ENCODE data around the gene CAMK2N1. TPM values are rescaled to one million over a fixed set of nuclear protein-coding genes. Genes with fewer than 3 reads are reported as not detected.
A peak's percentile ranks its signal among the peaks of the same experiment; 100 is the strongest.
"Not testable (repeated sequence)": the region's sequence is repeated elsewhere in the genome, so short reads cannot be mapped to it uniquely, and the experiment has no call there.

The CAMK2N1 gene
- polyA plus RNA-seq (ENCODE audit: insufficient read length) = 5.9 TPM

GRCh38 chr1:20485527-20486456 lies at the start of gene CAMK2N1:
Gene CAMK2N1 (minus strand): TSS chr1:20486210. CDS start chr1:20485379, 831 bp downstream.
- DNase-seq = no peak

GRCh38 chr1:20534659-20535417 lies 48.8 kb upstream of the CAMK2N1 start:
- no peak for DNase-seq

DNA sequence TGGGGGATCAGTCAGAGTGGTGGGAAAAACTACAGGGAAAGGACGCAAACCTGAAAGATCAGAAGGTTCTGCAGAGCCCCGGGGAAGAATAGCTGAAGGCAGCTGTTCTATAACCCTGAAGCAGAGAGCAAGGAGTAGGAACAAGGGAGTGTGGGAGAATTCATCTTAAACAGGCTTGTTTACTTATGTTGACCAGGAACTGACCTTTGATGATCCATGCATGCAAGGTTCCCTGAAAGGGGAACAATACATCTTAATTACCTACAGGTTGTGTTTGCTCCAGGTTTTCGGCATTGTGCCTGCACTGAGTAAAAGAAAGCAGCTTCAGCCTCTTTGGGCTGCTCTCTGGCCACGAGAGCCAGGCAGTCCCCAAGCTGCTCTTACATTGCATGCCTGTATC lies 47.6 kb upstream of the CAMK2N1 start:
- no peak for DNase-seq

DNA sequence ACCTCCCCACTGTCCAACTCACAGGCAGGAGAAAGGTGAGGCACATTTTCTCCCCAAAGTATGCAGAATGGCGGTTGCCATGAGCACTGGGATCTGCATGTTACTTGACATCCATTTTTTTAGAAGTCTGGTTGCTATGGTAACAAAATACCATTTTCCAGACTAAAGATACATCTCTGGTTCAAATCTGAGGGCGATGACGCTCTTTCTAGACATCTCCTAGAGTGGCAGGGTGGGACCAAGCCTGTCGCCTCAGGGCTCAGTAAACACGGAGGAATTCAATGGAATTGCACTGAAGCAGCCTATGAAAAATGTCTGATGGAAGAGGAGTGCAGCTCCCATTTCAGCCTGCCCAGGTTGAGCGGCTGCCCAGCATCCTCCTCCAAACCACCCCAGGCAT lies 44.9 kb upstream of the CAMK2N1 start:
- DNase-seq = no peak

GRCh38 chr1:20530306-20530705 lies 44.3 kb upstream of the CAMK2N1 start:
- DNase-seq = no peak

DNA sequence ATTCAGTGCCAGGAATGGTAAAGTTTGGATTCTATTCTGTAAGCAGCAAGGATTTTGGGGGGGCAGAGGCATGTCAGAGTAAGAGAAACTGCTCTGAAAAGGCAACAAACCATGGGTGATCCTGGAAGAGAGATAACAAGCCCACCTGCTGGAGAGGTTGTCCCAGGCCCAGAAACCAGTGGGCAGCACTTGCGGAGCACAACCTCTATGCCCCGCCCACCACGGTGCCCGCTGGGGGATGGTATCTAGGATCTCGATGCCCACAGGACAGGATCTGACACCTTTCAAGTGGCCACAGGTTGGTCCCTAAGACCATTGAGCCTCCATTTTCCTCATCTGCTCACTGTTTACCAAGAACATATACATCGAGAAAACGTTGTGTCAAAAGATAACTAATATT lies 42.2 kb upstream of the CAMK2N1 start:
- no peak for DNase-seq

DNA sequence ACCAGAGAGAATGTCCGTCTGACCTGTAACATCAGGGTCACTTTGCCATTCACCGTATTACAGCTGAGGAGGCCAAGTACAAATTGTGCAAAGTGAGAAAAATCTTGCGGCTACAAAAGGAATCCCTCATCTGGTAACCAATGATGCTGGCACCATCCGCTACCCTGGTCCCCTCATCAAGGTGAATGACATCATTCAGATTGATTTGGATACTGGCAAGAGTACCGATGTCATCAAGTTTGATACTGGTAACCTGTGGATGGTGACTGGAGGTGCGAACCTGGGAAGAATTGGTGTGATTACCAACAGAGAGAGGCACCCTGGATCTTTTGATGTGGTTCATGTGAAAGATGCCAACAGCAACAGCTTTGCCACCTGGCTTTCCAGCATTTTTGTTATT lies 40.3 kb upstream of the CAMK2N1 start:
- DNase-seq = no peak

- peak; percentile 78 for DNase-seq
These were observed 36.2 kb upstream of the CAMK2N1 start for GRCh38 chr1:20521960-20522861.

DNA sequence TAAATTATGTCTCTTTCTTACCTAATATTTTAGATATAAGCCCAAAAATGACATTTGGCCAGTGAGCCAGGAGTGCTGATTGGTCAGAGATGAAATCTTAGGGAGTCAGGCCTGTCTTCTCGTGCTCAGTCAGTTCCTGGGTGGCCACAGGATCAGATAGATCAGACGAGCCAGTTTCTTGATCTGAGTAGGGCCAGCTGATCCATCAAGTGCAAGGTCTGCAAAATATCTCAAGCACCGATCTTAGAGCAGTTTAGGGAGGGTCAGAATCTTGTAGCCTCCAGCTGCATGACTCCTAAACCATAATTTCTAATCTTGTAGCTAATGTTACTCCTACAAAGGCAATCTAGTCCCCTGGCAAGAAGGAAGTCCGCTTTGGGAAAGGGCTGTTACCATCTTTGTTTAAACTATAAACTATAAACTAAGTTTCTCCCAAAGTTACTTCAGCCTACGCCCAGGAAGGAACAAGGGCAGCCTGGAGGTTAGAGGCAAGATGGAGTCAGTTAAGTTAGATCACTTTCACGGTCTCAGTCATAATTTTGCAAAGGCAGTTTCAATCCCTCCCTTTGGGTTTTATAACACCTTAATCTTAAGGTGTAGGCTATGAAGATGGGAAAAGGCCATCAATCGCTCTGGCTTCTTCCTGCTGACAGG lies 33.7 kb upstream of the CAMK2N1 start:
- not testable (repeated sequence) for DNase-seq

DNA sequence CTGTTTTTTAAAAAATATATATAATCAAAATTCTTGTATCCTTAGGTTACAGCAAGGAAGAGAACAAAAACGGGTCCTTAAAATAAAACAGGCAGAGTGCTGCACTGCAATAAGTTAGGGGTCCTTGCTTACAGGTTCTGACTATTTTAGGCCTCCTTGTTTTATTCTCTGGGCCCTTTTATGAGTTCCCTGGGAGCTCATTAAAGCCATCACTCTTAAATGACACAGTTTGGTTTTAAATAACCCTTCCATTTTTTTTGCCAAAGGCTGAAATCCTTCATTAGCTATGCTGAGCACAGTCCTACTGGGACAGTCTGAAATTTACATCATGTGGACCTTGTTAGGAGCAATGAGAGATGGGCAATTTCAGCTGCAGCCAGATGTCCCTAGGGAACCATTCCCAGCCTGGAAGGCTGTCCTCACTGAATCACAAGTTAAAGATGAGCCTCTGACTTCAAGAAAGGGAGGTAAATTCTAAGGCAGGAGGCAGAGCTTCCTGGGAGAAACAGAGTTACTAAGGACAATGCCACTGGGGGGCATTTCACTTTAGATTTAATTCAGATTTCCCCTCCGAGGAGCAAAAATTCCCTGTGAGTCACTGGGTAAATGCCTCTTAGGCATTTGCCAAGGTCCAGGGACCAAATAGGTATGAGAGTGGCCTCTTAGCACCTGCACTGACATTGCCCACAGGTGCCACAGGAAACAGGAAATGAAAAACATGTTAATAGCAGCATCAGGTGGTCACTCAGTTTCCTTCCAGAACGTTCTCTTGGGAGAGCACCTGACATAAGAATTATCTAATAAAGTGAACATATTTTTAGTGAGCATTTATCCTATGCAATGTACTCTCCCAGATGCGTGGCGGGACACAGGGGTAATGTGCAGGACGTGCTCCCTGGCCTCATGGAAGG lies 25.8 kb upstream of the CAMK2N1 start:
- DNase-seq = no peak

- DNase-seq = no peak
These were observed 22.4 kb upstream of the CAMK2N1 start for GRCh38 chr1:20508411-20508771.

GRCh38 chr1:20507564-20508410 lies 21.8 kb upstream of the CAMK2N1 start, which contains the start of gene MUL1:
Gene MUL1 (minus strand): TSS chr1:20508151. CDS start chr1:20508024, 127 bp downstream.
- peak; percentile 96 for DNase-seq

- no peak for DNase-seq
These were observed 21.2 kb upstream of the CAMK2N1 start for GRCh38 chr1:20507248-20507563.

GRCh38 chr1:20505488-20505887 lies 19.5 kb upstream of the CAMK2N1 start:
- no peak for DNase-seq

GRCh38 chr1:20500716-20501115 lies 14.7 kb upstream of the CAMK2N1 start:
- no peak for DNase-seq

DNA sequence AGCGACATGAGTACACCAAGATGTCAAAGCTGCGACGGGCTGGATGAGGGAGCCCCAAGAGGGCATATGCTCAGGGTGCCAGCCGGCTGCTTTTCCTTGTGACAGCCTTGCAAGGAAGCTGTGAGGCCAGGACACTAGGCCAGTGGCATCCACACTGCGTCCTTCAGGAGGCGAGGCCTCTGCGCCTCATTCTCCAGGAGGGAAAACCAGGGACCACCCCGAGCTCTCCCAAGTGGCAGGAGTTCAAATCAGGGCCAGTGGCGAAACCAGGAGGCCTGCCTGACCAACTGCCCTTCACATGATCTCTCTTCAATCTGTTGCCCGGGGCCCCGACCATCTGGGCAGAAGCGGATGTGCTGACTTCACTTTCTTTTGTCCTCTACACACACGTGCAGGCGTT lies 13.7 kb upstream of the CAMK2N1 start:
- DNase-seq = no peak

DNA sequence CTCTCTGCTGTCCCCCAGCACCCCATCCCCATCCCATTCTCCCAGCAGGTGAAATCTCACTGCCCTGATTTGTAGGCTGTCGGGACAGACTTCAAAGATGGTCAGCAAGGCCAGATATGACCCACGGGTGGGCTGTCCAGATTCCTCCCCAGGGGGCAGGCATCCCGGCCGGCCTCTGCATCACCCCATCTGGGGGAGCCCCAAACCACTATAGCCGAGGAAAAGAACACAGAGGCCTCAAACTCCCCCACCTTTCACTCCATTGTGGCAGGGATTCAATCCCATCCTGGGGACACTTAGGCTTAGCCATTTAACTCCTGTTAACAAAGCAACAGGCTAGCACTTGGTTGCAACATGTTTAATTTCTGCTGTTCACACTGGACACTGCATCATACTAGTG lies 13.1 kb upstream of the CAMK2N1 start:
- DNase-seq = no peak

DNA sequence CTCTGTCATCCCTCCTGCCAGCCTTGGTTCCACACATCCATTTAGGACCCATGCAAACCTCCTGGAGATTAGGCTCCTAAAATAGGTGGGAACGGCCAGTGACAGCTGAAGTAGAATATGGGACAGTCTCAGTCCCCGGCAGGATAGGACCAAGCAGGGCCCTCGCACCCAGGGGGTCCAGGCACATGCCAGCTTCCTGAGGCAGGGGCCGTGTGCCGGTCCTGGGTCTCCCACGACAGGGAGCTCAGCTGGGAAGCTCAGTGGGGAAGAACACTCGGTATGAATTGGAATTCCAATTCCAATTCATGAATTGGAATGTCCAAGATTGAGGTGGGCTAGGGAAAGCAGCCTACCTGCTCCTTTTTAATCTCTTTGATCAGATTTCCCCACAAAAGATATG lies 12.1 kb upstream of the CAMK2N1 start:
- DNase-seq = no peak

- no peak for DNase-seq
These were observed 11.5 kb upstream of the CAMK2N1 start for GRCh38 chr1:20497506-20497905.

Data from hindlimb muscle (tissue), 1 donor.